Measurements from ENCODE around the gene TNRC6B.
A peak's percentile ranks its signal among the peaks of the same experiment; 100 is the strongest.
"Not testable (repeated sequence)": the region's sequence is repeated elsewhere in the genome, so short reads cannot be mapped to it uniquely, and the experiment has no call there.

TNRC6B gene

DNA sequence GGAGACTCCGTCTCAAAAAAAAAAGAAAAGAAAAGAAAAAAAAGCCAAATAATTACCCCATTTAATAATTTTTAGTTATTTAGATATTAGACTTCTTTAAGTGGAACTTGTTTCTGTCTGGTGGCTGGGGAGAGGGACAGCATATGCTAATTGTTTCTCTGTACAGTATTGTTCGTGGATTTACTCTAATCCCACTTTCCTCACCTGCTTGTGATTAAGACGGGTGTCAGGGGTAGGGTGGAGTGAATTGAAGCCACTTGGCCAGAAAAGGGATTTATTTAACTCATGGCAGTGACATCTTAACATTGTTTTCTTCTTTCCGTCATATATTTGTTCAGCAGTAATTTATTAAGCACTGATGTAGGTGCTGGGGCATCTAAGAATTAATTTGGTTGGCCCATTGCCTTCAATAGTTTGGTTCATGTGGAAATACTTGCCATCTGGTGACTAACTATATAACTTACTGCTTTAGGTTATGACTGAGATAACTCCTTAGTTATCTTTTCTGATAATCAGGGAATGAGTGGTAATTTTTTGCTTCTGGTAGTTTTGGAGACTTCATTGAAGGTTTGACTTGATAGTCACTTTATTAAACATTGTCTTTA, 4.6 kb downstream of the TNRC6B start:
- no peak for DNase-seq

GRCh38 chr22:40183029-40183581, 5.4 kb downstream of the TNRC6B start:
- DNase-seq, result peak; percentile 49

DNA sequence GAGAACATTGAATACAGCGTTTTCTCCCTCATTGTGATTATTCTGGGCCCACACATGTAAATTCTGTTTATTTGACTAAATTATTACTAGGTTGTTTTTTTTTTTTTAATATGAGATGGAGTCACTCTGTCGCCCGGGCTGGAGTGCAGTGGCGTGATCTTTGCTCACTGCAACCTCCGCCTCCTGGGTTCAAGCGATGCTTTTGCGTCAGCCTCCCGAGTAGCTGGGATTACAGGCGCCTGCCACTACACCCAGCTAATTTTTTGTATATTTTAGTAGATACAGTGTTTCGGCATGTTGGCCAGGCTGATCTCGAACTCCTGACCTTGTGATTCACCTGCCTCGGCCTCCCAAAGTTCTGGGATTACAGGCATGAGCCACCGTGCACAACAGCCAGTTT, 5.9 kb downstream of the TNRC6B start:
- not testable (repeated sequence) for DNase-seq

- DNase-seq, result no peak
Measured at GRCh38 chr22:40187389-40187788, 9.7 kb downstream of the TNRC6B start.

DNA sequence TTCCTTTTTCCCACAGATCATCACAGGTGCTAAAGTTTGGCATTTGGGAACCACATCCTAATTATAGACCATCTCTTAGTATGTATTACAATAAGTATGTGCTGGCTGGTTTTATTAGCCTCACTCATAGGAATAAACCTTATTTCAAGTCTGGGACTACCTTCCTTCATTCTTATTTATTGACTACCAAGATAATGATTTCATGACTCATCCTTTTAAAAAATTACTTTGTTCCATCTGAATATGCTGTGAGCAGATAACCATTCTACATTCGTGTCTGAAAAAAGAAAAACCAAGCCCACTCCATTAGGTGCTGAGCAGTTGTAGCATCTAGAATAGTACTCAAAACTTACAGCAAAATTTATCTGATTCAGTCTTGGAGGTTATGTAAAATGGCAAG, 12.3 kb downstream of the TNRC6B start:
- DNase-seq, result no peak

DNA sequence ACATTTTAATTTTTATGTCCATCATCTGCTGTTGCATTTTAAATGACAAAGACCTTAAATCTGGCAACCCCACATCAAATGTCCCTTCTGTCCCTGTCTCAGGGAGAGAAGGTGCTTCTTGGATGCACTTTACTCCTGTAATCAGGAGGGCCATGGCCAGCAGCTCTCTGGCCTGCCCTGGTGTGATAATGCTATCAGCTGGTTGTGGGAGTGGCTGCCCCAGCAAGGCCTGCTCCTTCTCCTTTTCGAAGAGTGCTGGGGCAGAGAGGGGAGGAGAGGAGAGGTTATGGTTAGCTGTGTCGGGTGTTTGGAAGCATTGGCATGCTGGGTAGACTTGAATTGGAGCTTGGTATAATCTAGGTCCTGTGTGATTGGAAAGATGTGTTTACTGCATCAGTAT, 12.8 kb downstream of the TNRC6B start:
- DNase-seq, result no peak

DNA sequence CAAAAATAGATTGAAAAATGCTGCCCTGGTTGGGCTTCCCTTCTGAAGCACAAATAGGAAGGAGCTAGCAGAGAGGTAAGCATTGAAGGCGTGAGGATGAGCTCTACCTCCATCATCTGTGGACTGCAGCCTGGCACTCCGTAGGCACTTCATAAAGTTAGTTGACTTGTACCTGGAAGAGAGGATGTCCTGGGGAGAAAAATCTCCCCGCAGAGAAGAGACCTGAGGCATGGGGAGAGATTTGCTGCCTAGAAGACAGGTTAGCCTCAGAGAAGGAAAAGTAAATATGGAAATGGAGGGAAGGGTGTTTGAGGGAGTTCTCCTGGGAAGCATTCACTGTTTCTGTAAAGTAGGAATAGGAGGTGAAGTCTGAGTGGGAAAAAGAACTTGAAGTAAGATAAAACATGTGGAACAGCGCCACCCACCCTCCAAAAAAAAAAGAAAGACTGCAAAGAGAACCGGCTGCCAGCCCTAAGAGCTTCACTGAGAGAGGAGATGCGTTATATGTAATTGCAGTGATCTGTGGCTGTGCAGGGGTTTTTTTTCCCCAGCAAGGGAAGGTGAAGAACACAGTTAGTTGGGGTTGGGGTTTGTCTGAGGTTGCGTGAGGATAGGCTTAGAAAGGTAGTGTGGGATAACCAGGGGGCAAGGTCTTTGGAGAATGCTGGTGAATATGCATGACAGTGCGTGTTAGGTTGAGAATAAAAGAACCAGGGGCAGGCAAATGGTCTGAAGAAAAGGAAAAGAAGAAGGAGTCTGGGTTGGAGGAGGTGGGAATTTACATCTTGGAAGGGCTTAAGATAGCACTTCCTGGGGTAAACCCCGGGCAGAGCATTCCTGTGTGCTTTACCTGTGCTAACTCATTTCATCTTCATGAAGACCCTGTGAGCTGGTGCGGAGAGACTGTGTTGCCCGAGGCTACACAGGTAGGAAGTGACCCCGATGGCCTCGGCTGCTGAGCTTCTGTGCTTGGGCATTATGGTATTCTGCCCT, 16.0 kb downstream of the TNRC6B start:
- peak; percentile 29 for DNase-seq

GRCh38 chr22:40194656-40195055, 16.9 kb downstream of the TNRC6B start:
- DNase-seq, result no peak

DNA sequence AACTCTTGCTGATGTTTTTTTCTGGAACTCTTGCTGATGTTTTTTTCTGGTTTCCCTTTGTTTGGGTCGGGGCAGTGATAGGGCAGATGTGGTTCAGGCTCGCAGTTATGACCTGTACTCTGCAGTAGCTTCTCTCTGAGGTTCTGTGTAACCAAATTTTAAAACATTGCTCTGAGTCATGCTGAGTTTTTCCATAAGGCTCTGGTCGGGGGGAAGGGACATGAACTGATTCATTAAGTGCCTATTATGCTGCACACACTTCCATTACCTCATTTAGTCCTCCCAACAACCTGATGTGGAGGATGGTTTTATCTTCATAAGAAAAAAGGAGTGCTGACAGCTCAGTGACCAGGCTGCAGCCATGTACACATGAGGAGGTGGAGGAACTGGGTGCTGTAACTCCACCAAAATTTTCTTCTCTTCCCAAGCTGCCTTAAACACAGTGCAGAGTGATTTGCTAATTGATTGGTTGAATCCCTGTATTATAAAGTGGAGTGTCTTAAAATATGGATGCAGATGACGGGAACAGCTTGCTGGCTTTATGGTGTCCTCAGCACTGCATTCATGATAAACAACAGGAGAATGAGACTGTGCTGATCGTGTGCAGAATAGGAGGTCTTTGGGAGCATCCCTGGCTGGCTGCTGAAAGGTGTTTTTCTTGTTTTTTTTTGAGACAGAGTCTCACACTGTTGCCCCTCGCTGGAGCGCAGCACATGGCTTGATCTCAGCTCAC, 19.1 kb downstream of the TNRC6B start:
- DNase-seq, result peak; percentile 36

DNA sequence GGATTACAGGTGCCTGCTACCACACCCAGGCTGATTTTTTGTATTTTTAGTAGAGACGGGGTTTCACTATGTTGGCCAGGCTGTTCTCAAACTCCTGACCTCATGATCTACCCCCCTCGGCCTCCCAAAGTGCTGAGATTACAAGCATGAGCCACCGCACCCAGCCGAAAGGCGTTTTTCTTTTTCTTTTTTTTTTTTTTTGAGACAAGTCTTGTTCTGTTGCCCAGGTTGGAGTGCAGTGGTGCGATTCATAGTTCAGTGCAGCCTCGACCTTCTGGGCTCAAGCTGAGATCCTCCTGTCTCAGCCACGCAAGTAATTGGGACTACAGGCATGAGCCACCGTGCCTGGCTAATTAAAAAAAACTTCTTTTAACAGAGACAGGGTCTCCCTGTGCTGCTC, 19.7 kb downstream of the TNRC6B start:
- DNase-seq, result not testable (repeated sequence)

GRCh38 chr22:40198733-40199132, 21.0 kb downstream of the TNRC6B start:
- no peak for DNase-seq

DNA sequence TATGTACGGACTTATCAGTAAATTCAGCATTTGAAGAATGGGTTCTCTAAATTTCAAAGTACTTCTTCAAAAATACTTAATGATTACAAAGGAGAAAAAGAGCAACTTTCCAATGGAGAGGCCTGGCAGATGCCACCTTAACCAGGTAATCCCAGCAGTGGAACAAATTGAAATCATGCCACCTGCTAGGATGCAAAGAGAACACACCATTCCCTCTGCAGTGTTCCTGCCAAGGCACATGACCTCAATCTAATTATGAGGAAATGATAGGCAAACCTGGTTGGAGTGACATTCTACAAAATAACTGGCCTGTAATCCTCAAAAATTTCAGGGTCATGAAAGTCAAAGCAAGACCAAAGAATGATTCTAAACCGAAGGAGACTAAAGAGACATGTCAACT, 21.5 kb downstream of the TNRC6B start:
- no peak for DNase-seq

DNA sequence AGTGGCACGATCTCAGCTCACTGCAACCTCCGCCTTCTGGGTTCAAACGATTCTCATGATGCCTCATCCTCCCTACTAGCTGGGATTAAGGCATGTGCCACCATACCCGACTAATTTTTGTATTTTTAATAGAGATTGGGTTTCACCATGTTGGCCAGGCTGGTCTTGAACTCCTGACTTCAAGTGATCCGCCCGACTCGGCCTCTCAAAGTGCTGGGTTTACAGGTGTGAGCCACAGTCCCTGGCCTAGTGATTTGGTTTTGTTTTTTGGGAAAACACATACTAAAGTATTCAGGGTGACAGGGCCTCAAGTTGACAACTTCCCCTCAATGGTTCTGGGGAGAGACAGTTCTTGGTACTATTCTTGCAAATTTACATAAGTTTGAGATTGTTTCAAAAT, 22.1 kb downstream of the TNRC6B start:
- DNase-seq, result no peak

- DNase-seq, result no peak
Measured at GRCh38 chr22:40200795-40201530, 23.2 kb downstream of the TNRC6B start.

DNA sequence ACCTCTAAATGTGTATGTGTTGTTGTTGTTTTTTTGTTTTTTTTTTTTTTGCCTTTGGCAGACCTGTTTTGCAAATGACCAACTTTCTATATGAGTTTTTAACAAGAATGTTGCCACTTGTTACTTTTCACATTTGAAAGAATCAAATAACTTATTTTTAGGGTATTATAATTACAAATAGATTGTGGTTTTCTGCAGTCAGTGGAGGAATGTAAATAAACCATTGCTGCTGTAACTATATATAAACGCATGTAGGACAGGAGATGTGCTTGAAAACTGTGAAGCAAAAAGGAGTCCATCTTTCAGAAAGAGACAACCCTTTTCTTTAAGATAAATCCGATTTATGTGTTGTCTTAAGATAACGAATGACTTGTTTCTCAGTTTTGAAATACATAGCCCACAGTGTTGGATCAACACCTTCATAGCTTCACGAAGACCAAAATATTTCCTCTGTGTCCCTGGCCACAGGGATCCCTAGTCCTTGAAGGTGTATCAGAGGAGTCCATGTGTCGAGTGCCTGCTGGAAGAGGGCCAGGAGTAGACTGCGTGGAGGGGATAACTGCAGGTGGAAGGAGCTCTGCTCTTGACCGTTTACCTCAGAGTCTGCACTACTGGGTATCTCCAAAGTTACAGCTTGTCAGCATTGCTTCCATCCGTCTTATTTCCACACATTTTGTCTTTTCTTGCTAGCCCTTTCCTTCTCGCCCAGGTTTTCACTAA, 24.7 kb downstream of the TNRC6B start:
- DNase-seq, result no peak

DNA sequence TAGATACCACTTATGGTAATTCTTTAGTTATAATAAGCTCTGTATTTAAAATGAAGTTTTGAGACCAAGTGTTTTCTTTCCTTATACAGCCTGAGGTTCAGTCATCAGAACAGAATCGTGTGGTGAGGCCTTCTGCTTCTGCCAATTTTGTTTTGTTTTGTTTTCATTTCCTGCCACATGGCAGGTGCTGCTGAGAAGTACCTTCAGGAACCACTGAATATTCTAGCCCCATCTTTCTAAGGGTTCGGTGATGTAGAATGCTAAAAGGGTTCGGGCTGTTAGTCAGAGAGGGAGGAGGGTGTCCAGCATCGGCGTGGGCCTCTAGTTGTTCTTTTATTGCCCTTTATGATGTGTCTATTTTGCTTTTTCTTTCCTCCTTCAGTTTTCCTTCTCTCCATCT, 25.8 kb downstream of the TNRC6B start:
- DNase-seq, result peak; percentile 52

- DNase-seq, result no peak
Measured at GRCh38 chr22:40204321-40205116, 26.8 kb downstream of the TNRC6B start.

- no peak for DNase-seq
Measured at GRCh38 chr22:40206561-40206960, 28.8 kb downstream of the TNRC6B start.

GRCh38 chr22:40210818-40211217, 33.1 kb downstream of the TNRC6B start:
- no peak for DNase-seq

DNA sequence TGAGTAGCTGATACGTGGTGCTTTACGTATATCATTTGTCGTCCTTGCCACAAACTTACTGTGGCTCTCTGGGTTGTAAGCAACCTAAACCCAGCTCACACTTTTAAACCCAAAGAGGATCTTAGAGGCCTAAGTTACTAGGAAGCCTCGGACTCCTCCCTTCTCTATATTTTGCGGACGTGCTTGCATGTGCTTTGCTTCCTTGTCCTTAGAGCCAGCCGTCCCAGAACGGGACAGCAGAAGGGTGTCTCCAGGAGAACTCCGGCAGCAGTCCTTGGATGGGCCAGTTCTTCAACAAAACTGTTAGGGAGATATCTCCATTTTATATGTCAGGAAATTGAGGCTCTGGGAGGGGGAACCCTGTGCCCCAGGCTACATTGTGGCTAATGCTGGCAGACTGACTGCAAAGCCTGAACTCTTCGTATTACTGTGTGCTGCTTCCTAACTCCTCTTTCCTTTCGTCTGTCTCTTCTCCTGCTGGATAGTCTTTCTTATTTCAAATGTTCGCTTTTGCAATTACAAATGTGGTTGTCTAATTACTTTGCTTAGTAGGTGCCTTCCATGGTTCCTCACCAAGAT, 33.8 kb downstream of the TNRC6B start:
- no peak for DNase-seq

GRCh38 chr22:40212121-40212520, 34.4 kb downstream of the TNRC6B start:
- no peak for DNase-seq
